RWPE1 (cell line): ENCODE measurements around the gene TOR2A.
"Not testable (repeated sequence)": the region's sequence is repeated elsewhere in the genome, so short reads cannot be mapped to it uniquely, and the experiment has no call there.

Source experiments
- CTCF ChIA-PET: fragments of 350-600 bp; sonication (Branson Sonifier 250); formaldehyde crosslinking; extraction: SDS; loops from one replicate; lab custom pipeline; 2021; lab: Yijun Ruan, JAX
- POLR2A ChIA-PET: fragments of 400-600 bp; formaldehyde crosslinking; extraction: SDS; loops from one replicate; lab custom pipeline; 2020; ENCODE audit warnings: antibody characterized with exemption; ENCODE audit not compliant: low non-redundant PET; lab: Yijun Ruan, JAX
- DNase-seq: peaks from one replicate; pipeline ENCODE4 v3.0.0; 2012; ENCODE audit warnings: low spot score
- H3K27ac ChIP-seq: fragments of 450-650 bp; 2 replicates; pipeline ENCODE4 v1.5.1; 2017
- TF ChIP-seq, protein P1 (sequence below): fragments of 450-650 bp; conservative IDR thresholded peaks from 2 replicates; pipeline ENCODE4 v1.5.1; 2017; ENCODE audit warnings: low read depth, mild to moderate bottlenecking

The TOR2A gene

DNA sequence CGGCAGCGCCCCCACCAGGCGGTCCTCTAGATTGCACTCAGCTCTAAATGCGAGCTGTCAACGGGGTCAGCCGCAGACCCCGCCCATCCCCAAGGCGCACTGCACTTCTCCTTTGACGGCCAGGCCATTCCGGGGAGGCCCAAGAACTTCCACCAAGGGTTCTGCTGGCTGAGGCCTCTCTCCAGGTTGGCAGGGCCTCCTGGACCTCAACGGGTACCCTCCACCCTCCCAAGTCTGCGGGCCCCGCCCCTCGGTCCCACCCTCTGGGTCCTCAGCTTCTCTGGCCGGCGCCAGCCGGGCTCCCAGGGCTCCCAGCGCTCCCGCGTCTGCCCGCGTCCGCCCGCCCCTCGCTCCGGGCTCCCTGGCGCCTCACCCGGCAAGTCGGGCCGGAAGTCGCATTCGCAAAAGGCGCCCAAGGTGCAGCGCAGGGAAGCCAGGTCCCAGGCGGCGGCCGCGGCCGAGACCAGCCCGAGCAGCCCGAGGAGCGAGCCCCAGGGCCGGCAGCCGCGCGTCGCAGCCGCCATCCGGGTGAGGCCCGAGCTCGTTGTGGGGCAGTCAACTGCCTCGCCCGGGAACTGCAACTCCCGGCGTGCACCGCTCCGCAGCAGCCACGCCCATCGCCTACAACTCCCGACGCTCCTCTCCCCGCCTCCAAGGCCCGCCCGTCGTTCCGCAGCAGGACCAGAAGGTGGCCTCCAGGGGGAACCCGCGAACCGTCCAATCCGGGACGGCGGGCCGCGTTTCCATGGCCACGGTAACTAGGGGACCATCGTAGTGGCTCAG lies at the start of gene TOR2A:
Gene TOR2A (minus strand): TSS at position 548 of the 783 bp plus-strand sequence. CDS start 24 bp downstream, at position 524.
- ChIA-PET POLR2A (interaction anchor here (0.7 to 1.5 kb wide), 8 partner anchors 23 to 146 kb away, joined by 3 to 8 read pairs (median 4); partner anchors contain the start of gene CDK9), CTCF (interaction anchor here (0.5 to 2.3 kb wide), 56 partner anchors 8 to 424 kb away, joined by 3 to 30 read pairs (median 4); partner anchors contain the start of genes CDK9, CFAP157, PTRH1 and SH2D3C)
- H3K27ac ChIP-seq: peak within 1 kb of the TSS; percentile 98
- TF ChIP-seq, protein P1, sequence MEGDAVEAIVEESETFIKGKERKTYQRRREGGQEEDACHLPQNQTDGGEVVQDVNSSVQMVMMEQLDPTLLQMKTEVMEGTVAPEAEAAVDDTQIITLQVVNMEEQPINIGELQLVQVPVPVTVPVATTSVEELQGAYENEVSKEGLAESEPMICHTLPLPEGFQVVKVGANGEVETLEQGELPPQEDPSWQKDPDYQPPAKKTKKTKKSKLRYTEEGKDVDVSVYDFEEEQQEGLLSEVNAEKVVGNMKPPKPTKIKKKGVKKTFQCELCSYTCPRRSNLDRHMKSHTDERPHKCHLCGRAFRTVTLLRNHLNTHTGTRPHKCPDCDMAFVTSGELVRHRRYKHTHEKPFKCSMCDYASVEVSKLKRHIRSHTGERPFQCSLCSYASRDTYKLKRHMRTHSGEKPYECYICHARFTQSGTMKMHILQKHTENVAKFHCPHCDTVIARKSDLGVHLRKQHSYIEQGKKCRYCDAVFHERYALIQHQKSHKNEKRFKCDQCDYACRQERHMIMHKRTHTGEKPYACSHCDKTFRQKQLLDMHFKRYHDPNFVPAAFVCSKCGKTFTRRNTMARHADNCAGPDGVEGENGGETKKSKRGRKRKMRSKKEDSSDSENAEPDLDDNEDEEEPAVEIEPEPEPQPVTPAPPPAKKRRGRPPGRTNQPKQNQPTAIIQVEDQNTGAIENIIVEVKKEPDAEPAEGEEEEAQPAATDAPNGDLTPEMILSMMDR: peak; percentile 98
- peak; percentile 99 for DNase-seq

DNA sequence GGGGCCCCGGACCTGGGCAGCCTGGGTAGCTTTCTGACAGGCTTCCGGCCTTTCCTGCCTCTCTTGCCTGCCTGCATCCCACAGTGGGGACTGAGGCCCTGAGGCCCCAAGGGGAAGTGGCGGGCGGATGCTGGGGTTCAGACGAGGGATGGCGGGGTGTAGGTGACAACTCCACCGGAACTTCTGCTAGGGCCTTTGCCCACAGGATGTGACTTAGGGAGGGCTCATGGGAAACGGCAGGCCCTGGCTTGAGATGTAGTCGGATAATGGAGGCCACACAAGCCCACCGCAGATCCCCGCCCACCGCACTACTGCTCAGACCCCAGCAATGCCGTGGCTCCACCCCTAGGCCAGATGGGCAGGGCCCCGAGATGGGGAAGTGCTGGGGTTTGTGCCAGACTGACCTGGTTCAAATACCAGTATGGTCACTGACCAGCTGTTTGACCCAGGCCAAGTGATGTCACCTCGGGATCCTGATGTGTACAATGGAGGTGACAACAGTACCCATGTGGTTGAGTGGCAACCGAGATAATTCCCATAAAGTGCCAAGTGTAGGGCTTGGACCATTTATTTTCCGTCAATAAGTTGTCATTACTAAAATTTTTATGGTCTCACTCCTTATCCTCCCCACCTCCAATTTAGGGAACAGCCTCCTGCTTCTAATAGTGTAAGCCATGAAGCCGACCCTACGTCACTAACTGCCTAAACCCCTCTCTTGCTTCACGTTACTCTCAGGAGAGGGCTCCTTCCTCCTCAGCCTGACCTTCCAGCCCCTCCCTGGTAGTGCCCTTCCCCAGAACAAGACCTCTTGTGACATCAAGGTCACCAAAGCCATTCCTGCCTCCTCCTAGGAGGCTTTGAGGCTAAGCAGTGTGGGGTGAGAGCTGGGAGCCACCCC lies 48.3 kb upstream of the TOR2A start:
- CTCF ChIA-PET: interaction anchor here (0.9 to 2.5 kb wide), 6 partner anchors 10 to 261 kb away, joined by 3 to 18 read pairs (median 4); partner anchors contain the start of gene TOR2A
- H3K27ac ChIP-seq: peak overlapping the region; percentile 93
- TF ChIP-seq, protein P1: no peak
- DNase-seq: no peak
- POLR2A ChIA-PET: interaction anchor here (0.6 to 0.8 kb wide), 3 partner anchors 46 to 49 kb away, joined by 3 to 8 read pairs (median 3); partner anchors contain the start of gene TOR2A

DNA sequence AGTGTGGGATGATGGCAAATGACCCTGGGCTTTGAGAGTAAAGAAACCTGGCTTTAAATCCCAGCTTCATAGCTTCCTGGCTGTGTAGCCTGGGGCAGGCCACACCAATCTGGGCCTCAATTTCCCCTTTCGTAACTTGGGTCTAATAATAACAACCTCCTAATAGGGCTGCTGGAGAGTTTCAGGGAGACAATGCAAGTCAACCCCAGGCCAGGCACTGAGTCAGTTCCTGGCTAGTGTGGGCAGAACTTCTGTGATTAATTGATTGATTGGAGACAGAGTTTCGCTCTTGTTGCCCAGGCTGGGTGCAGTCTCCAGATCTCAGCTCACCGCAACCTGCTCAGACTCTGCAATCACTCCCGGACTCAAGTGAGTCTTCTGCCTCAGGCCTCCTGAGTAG lies 46.7 kb upstream of the TOR2A start:
- POLR2A ChIA-PET: no interaction called here
- no peak for DNase-seq
- CTCF ChIA-PET: no interaction called here
- peak overlapping the region; percentile 60 for H3K27ac ChIP-seq
- TF ChIP-seq, protein P1: no peak

DNA sequence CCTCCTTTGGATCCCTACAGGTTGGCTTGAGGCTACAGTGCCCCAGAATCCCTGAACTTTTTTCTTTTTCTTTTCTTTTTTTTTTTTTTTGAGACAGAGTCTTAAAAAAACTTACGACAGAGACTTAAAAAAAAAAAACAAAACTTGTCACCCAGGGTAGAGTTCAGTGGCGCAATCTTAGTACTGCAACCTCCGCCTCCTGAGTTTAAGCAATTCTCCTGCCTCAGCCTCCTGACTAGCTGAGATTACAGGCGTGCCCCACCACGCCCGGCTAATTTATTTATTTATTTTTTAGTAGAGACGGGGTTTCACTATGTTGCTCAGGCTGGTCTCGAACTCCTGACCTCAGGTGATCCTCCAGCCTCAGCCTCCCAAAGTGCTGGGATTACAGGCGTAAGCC lies 45.8 kb upstream of the TOR2A start:
- POLR2A ChIA-PET: interaction anchor here (1.1 kb wide), 1 partner anchor 9 kb away, joined by 3 read pairs; no protein-coding TSS in a partner anchor
- DNase-seq: not testable (repeated sequence)
- CTCF ChIA-PET: interaction anchor here (0.6 kb wide), 2 partner anchors 10 to 65 kb away, joined by 3 to 4 read pairs; no protein-coding TSS in a partner anchor
- H3K27ac ChIP-seq: peak overlapping the region; percentile 60

DNA sequence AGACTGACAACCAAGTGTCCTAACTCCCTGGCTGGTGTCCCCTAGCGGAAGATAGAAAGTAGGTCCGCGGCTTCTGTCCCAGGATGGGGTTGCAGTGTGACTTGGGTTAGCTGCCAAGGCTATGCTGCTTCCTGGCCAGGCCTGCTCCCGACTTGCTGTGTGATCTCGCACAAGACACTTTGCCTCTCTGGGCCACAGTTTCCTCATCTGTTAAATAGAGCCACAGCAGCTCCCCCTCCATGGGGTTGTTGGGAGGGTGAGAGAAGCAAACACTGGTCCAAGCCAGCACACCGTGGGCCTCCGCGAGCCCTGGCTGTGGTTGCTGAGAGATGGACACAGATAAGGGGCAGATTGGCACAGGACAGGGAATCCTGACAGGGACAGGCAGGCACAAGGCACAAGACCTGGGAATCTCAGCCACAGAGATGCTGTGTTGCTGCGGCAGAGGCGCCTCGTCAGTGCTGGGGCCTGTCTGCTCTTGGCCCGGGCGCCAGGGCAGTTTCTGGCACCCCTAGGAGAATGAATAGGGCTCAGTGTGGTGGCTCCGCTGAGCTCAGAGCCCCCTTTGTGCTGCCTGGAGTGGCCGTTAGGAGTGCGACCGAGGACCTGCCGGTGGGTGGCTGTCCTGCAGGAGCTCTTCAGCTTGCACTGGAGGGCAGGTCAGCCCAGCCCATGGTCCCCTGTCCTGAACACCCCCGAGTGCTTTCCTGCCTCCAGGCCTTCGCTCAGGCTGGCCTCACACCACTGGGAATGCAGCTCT lies 45.2 kb upstream of the TOR2A start:
- no peak for DNase-seq
- CTCF ChIA-PET: interaction anchor here (0.6 kb wide), 3 partner anchors 9 to 300 kb away, joined by 3 to 4 read pairs (median 3); no protein-coding TSS in a partner anchor
- POLR2A ChIA-PET: interaction anchor here (1.1 kb wide), 1 partner anchor 9 kb away, joined by 3 read pairs; no protein-coding TSS in a partner anchor
- peak overlapping the region; percentile 55 for H3K27ac ChIP-seq
- TF ChIP-seq, protein P1: no peak
